ENCODE results near the gene SLC1A7. TPM values are rescaled to one million over a fixed set of nuclear protein-coding genes. Genes with fewer than 3 reads are reported as not detected.

Gene SLC1A7
- total RNA-seq, 1 donor from 2014 or later: not detected

GRCh38 chr1:53038566-53038965, 103.9 kb downstream of the SLC1A7 start:
- no peak for DNase-seq (ENCODE audit: low spot score)
- Mint-ChIP-seq H3K36me3 (peaks cover 5% of the 10 kb centered on the region), H3K27me3 (ENCODE audit: insufficient read depth, low read depth) (peaks cover 2% of the 10 kb centered on the region), H3K4me1 (no peaks in the 10 kb centered on the region), H3K4me3 (no peak overlapping the region), H3K27ac (no peak overlapping the region), H3K9me3 (no peaks in the 10 kb centered on the region)
- no peaks in the 10 kb centered on the region for H3K36me3 ChIP-seq
- H3K27me3 ChIP-seq: no peaks in the 10 kb centered on the region
- no peaks in the 10 kb centered on the region for H3K4me1 ChIP-seq
- no peak overlapping the region for H3K27ac ChIP-seq
- no peak for TF ChIP-seq EZH2phosphoT487 (IDR thresholded peaks at IDR 0.05)
- no peak for TF ChIP-seq CTCF (IDR thresholded peaks at IDR 0.05)
- TF ChIP-seq EZH2 (IDR thresholded peaks at IDR 0.05): no peak
- H3F3A ChIP-seq (ENCODE audit: low read depth): no peaks in the 10 kb centered on the region
- no peaks in the 10 kb centered on the region for H4K20me1 ChIP-seq (ENCODE audit: low read depth)
- H3K9me3 ChIP-seq (ENCODE audit: low read depth): no peaks in the 10 kb centered on the region
- no peak overlapping the region for H2AFZ ChIP-seq (replicated peaks)
- H3K9ac ChIP-seq: no peak overlapping the region
- H3K79me2 ChIP-seq (ENCODE audit: low read depth): no peaks in the 10 kb centered on the region
- H3K4me2 ChIP-seq: no peak overlapping the region
- H3K4me3 ChIP-seq: no peak overlapping the region

Small RNA genes lying within 50 kb of the gene (small RNA-seq; reads per million reads assigned to genes)
- not detected for gene HIGD1AP11

Other genes starting within 250 kb of the SLC1A7 start
- 7.6 and 10.7 TPM in 2 replicates for gene ECHDC2, start 220.9 kb downstream of the SLC1A7 start, total RNA-seq (ENCODE audit: low replicate concordance)
- gene SCP2, start 215.4 kb downstream of the SLC1A7 start, total RNA-seq (ENCODE audit: low replicate concordance): 71.1 and 101 TPM in 2 replicates
- gene PODN, start 80.4 kb downstream of the SLC1A7 start, total RNA-seq (ENCODE audit: low replicate concordance): 0.09 TPM in 1 of 2 replicates, not detected in the other
- 19.0 and 29.2 TPM in 2 replicates for gene CPT2, start 54.2 kb upstream of the SLC1A7 start, total RNA-seq (ENCODE audit: low replicate concordance)
- 74.0 and 115 TPM in 2 replicates for gene CZIB, start 78.0 kb upstream of the SLC1A7 start, total RNA-seq (ENCODE audit: low replicate concordance)
- 61.4 and 109 TPM in 2 replicates for gene MAGOH, start 95.9 kb upstream of the SLC1A7 start, total RNA-seq (ENCODE audit: low replicate concordance)
- gene LRP8, start 185.4 kb upstream of the SLC1A7 start, total RNA-seq (ENCODE audit: low replicate concordance): 15.6 and 25.7 TPM in 2 replicates

Data from neural progenitor cell (in vitro differentiated cells).